Stimulated activated CD8-positive, alpha-beta memory T cell treated with anti-CD3 and anti-CD28 coated beads, Interleukin-7, amount 100 ng/mL, for 1 hour (primary cell): ENCODE results near the gene GXYLT2.

Experiments
- DNase-seq, 2 donors: peaks; one replicate each; pipeline ENCODE4 v3.0.0-alpha.2; 2020; ENCODE audit warnings: low read depth in 2 of 2

GXYLT2 gene, protein sequence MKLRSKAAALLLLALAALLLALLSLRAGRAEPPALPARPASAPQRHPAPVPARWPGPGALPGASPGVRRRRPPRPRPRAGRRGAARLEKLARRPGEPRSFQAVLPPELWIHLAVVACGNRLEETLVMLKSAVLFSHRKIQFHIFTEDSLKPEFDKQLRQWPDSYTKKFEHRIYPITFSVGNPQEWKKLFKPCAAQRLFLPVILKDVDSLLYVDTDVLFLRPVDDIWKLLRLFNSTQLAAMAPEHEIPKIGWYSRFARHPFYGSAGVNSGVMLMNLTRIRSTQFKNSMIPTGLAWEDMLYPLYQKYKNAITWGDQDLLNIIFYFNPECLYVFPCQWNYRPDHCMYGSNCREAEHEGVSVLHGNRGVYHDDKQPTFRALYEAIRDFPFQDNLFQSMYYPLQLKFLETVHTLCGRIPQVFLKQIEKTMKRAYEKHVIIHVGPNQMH

DNA sequence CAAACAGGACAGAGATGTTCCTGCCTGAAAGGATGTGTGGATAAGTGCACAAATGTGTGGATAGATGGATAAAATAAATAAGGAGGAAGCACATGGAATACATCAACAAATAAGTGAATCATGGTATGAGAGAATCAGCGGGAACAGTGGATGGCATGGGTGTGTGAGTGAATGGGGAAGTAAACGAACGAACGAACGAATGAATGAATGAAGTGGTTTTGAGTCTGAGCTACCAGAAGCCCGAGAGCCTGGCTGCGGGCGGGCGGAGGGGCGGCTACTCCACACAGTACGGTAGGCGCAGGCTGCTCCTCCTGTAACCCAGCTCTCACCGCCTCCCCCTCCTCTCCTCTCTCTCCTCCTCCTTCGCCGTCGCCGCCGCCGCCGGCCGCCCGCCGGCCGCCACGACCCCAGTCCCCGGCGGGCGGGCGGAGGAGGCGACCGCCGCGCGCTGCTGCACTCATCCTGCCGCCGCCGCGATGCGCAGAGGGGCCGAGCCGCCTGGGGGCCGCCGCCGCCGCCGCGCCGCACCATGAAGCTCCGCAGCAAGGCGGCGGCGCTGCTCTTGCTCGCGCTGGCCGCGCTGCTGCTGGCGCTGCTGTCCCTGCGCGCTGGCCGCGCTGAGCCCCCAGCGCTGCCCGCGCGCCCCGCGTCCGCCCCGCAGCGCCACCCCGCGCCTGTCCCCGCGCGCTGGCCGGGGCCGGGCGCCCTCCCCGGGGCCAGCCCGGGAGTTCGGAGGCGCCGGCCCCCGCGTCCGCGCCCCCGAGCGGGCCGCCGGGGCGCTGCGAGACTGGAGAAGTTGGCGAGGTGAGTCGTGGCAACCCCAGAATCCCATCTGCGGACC lies at the start of gene GXYLT2:
Gene GXYLT2, plus strand, starts transcription at position 342 of the 841 bp plus-strand sequence. Its CDS starts 188 bp downstream, at position 530.
- DNase-seq: no peak

- DNase-seq: no peak
Observed at GRCh38 chr3:72839057-72839456, 48.8 kb upstream of the GXYLT2 start.

- no peak for DNase-seq
Observed at GRCh38 chr3:72844436-72844993, 43.3 kb upstream of the GXYLT2 start.

DNA sequence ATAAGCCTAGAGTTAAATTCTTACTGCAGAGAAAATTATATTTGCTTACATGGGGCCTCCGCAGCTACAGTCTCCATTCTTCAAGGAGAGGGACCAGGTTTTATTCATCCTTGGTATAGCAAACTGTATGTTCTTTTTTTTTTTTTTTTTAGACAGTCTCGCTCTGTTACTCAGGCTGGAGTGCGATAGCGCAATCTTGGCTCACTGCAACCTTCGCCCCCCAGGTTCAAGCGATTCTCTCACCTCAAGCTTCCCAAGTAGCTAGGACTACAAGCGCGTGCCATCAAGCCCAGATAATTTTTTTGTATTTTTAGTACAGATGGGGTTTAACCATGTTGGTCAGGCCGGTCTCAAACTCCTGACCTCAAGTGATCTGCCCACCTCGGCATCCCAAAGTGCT lies 41.7 kb upstream of the GXYLT2 start:
- DNase-seq: no peak

DNA sequence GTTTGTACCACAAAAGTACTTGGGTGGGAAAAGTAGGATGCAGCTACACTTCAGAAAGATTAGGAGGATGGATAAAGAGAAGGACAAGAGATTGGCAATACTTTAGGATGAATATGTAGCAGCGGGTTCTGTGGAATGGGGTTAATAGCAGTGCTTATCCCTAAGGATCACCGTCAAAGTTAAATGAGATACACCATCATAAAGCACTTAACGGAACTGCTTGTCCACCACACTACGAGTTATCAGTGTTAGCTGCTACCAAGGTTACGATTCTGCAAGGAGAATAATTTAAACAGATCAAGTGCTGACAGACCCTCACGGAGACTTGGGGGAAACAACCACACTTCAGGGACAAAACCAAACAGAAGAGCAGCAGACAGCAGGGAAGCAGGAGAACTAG lies 40.6 kb upstream of the GXYLT2 start:
- no peak for DNase-seq

GRCh38 chr3:72847751-72848702 lies 39.8 kb upstream of the GXYLT2 start, which contains the start of gene SHQ1:
SHQ1 (minus strand) TSS chr3:72848445; CDS start chr3:72848340, 105 bp downstream.
- peak; percentile 88 to 91 for DNase-seq

GRCh38 chr3:72848703-72849081 lies 39.2 kb upstream of the GXYLT2 start:
- no peak for DNase-seq

DNA sequence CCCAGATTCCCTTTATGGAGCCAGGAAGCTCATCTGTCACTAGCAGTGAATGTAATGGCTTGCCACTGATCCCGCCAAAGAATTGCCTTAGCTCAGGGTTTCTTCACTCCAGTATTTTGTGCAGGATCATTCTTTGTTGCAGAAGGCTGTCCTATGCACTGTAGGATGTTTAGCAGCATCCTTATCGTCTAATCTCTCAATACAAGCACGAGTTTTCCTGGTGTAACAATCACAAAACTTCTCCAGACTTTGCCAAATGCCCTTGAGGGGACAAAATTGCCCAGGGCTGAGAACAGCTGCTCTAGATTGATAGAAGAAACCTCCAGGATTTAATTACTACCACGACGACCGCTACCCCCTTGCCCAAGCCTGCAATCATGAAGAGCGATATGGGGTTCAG lies 32.8 kb upstream of the GXYLT2 start:
- no peak for DNase-seq

- no peak for DNase-seq
Observed at GRCh38 chr3:72860053-72860452, 27.8 kb upstream of the GXYLT2 start.

DNA sequence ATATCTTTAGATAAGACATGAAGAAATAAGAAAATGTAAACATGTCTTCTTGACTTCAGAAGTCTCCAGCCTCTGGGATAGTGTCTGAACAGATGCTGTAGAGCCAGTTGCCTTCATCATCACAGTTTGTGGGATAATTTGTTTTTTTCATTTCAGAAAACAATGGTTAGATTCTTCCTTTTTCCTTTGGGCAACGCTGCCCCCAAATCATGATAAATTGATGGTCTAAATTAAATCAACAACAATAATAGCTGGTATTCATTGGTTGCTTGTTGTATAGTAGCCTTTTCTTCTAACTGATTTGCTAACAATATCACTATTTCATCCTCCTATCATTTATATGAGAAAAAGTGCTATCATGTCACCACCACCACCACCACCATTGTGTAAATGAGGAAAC lies 27.0 kb upstream of the GXYLT2 start:
- no peak for DNase-seq

DNA sequence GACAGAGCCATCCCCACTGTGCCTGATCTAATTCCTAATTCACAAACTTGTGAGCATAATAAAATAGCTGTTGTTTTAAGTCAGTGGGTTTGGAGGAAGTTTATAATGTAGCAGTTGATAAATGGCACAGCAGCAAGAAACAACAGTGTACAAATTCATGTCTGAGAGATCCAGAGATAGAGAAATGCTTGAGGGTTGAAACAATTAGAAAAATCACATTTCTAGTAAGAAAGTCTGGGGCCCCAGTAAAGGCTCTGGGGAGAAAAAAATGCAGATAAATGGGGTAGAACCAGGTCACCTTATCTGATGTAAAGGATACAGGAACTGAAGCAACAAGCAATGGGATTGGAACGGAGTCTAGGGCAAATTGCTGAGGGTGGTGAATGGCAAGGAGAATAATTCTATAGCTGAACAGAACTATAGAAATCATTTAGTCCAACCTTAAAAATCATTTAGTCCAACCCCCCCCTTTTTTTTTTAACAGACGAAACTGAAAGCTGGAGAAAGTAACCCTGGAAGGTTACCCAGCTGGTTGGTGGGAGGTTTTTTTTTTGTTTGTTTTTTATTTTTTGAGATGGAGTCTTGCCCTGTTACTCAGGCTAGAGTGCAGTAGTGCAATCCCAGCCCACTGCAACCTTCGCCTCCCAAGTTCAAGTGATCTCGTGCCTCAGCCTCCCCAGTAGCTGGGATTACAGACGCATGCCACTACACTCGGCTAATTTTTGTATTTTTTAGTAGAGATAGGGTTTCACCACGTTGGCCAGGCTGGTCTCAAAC lies 25.3 kb upstream of the GXYLT2 start:
- DNase-seq: no peak

GRCh38 chr3:72872183-72872582 lies 15.7 kb upstream of the GXYLT2 start:
- no peak for DNase-seq

DNA sequence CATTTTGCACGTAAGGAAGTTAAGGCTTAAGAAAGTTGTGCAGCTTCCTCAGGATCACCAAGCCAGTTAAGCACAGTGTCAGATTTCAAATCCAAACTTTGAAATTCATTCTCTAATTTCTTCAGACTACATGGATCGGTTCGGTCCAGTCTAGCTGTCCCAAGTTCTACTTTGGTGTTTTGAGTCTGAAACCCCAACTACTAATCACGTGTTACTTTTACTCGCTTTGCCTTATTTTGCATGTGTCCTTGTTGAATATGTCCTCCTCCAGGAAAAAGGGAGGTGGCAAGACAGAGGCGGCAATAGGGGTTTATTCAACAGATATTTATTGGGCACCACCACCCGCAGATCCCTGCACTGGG lies 522 bp upstream of the GXYLT2 start:
- DNase-seq: no peak

DNA sequence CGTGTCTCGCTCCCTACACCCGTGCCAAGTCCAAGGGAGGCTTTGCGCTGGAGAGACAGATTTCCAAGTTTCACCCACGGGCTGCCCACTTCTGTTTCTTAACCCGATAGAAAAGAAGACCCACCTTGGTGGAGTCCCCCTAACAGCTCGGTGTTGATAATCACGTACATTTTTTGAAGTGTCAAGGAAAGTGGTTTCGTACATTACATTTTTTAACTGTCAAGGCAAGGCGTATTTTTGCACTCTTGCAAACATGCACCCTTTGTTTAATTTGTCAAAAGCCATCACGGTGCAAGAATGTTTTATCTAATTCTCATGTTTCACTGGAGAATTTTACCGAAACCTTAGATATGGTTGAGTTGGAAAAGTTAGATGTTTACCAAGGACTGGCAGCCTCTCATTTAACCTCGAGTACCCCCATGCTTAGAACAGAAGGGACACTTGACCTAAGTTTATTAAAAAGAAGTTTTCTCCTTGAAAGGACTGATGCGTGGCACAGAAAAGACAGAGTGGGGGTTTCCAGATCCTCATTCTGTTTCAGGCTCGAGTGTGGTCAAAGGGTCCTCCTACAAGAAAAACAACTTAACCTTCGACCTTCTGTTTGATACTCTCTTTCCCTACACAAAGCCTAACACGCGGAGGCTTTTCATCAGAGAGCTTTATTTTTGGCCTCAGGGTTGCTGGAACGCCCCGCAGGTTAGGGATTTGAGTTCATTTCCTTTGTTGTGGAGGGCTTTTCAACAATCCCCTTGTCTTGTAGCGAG lies 882 bp downstream of the GXYLT2 start:
- DNase-seq: no peak

DNA sequence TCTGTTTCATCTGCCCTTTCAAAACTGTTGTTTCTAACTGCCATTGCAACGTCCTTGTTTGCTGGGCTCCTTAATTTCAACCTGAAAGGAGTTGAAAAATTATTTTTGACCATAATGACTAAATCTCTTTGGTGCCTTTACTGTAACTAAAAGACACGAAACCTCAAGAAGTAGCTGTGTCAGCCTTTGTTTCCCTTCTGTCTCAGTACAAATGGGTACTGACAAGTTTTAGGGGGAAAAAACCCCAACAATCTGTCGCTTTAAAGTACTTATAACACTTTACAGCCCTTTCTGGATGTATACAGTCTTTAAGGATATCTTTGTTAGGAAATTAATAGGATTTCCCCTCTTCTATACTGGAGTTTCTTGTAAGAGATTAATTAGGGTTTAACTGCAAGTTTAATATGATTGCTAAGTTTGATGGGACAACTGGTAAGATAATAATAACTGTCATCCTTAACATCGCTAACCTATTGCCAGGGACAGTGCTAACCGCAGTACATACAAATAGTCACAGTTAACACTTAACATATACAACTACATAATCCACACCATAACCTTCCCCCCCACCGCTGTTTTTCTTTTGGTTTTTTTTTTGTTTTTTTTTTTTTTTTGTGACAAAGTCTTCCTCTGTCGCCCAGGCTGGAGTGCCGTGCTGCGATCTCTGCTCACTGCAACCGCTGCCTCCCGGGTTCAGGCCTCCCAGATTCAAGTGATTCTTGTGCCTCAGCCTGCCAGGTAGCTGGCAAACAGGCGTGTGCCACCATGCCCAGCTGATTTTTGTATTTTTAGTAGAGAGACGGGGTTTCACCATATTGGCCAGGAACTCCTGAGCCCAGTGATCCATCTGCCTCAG lies 1.7 kb downstream of the GXYLT2 start:
- no peak for DNase-seq

- DNase-seq: no peak
Observed at GRCh38 chr3:72890166-72890925, 2.5 kb downstream of the GXYLT2 start.

GRCh38 chr3:72891053-72891855 lies 3.4 kb downstream of the GXYLT2 start:
- no peak for DNase-seq
